SK-N-MC (cell line): ENCODE data around the gene UBE2L6.

Experiments used
- DNase-seq: peaks from one replicate; pipeline ENCODE4 v3.0.0-alpha.2; 2011; ENCODE audit warnings: low read depth, low spot score
- H3K27ac ChIP-seq: fragments of 200-600 bp; sonication (generic); 2 replicates; pipeline ENCODE4 v1.5.1; 2016; ENCODE audit warnings: mixed run types
- H3K36me3 ChIP-seq: fragments of 200-600 bp; sonication (generic); 2 replicates; pipeline ENCODE4 v1.6.1; 2017; ENCODE audit warnings: antibody characterized with exemption, low read length, mixed read lengths; ENCODE audit not compliant: insufficient read depth
- H3K4me3 ChIP-seq: fragments of 200-600 bp; sonication (generic); 2 replicates; pipeline ENCODE4 v1.5.1; 2016
- H3K9ac ChIP-seq: fragments of 200-600 bp; sonication (generic); 2 replicates; pipeline ENCODE4 v1.8.0; 2017; ENCODE audit warnings: mixed run types, mixed read lengths; ENCODE audit not compliant: insufficient read length
- H3K9me3 ChIP-seq: fragments of 200-600 bp; sonication (generic); 2 replicates; pipeline ENCODE4 v1.6.1; 2017; ENCODE audit warnings: low read depth, mild to moderate bottlenecking, antibody characterized with exemption, low read length, moderate library complexity, mixed read lengths
- EZH2 ChIP-seq: fragments of 200-600 bp; sonication (generic); IDR thresholded peaks from one replicate; pipeline ENCODE4 v1.6.1; 2017; ENCODE audit warnings: antibody characterized with exemption
- FOXP2 ChIP-seq: optimal IDR thresholded peaks from 2 replicates; pipeline ENCODE3; 2011; ENCODE audit warnings: mild to moderate bottlenecking, moderate library complexity; ENCODE audit not compliant: insufficient read depth; ENCODE audit errors: extremely low read length, control extremely low read depth
- POLR2AphosphoS5 ChIP-seq: IDR thresholded peaks from 2 replicates; pipeline ENCODE4 v1.6.1; 2012; ENCODE audit warnings: mild to moderate bottlenecking, low read depth, low read length, borderline replicate concordance

The UBE2L6 gene

GRCh38 chr11:57599381-57599780, 31.9 kb upstream of the UBE2L6 start:
- no peak overlapping the region for H3K27ac ChIP-seq
- TF ChIP-seq EZH2 (no peak), POLR2AphosphoS5 (no peak), FOXP2 (no peak)
- DNase-seq, result no peak
- no peaks in the 10 kb centered on the region for H3K9me3 ChIP-seq
- H3K36me3 ChIP-seq, result no peaks in the 10 kb centered on the region
- no peak overlapping the region for H3K4me3 ChIP-seq
- no peak overlapping the region for H3K9ac ChIP-seq

DNA sequence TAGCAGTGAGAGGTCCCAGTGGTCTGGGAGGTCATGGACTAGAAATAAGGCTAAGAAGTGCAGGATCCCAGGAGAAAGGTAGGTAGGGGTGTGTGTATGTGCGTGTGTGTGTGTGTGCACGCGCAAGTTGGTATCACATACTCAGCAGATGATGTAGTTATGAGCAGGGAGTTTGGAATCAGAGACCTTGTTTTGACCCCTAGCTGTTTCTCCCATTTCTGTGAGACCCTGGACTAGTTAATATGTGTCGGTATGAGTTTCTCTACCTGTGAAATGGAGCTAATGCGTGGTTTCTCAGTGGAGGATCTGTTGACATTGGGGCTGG, 31.3 kb upstream of the UBE2L6 start:
- peak overlapping the region; percentile 87 for H3K4me3 ChIP-seq
- DNase-seq, result no peak
- H3K36me3 ChIP-seq, result no peaks in the 10 kb centered on the region
- no peaks in the 10 kb centered on the region for H3K9me3 ChIP-seq
- TF ChIP-seq FOXP2, result no peak
- no peak for TF ChIP-seq EZH2
- no peak for TF ChIP-seq POLR2AphosphoS5
- no peak overlapping the region for H3K27ac ChIP-seq
- no peak overlapping the region for H3K9ac ChIP-seq

GRCh38 chr11:57597916-57598830, 30.7 kb upstream of the UBE2L6 start:
- Histone ChIP-seq H3K9me3 (no peaks in the 10 kb centered on the region), H3K9ac (peak overlapping the region; percentile 66), H3K4me3 (peak overlapping the region; percentile 87), H3K27ac (no peak overlapping the region), H3K36me3 (no peaks in the 10 kb centered on the region)
- TF ChIP-seq FOXP2 (no peak), POLR2AphosphoS5 (peak; percentile 56)
- no peak for DNase-seq

- no peak within 1 kb of the TSS for H3K27ac ChIP-seq
- peak within 1 kb of the TSS; percentile 87 for H3K4me3 ChIP-seq
These were observed 30.0 kb upstream of the UBE2L6 start, which contains the start of gene SERPING1 for GRCh38 chr11:57597461-57597915. Gene SERPING1 (plus strand): TSS chr11:57597685. CDS start chr11:57598271, 586 bp downstream.

GRCh38 chr11:57596266-57596885, 28.9 kb upstream of the UBE2L6 start:
- Histone ChIP-seq H3K4me3 (no peak overlapping the region), H3K9ac (no peak overlapping the region), H3K27ac (no peak overlapping the region), H3K9me3 (no peaks in the 10 kb centered on the region), H3K36me3 (no peaks in the 10 kb centered on the region)
- DNase-seq, result no peak
- TF ChIP-seq POLR2AphosphoS5 (no peak), FOXP2 (no peak), EZH2 (no peak)

More at GRCh38 chr11:57597461-57597915, 30.0 kb upstream of the UBE2L6 start, which contains the start of gene SERPING1:
- DNase-seq, result no peak
- TF ChIP-seq FOXP2, result no peak
- TF ChIP-seq POLR2AphosphoS5, result no peak
- no peak for TF ChIP-seq EZH2
- Histone ChIP-seq H3K9me3 (no peaks in the 10 kb centered on the region), H3K9ac (peak within 1 kb of the TSS; percentile 66), H3K36me3 (no peaks in the 10 kb centered on the region)

DNA sequence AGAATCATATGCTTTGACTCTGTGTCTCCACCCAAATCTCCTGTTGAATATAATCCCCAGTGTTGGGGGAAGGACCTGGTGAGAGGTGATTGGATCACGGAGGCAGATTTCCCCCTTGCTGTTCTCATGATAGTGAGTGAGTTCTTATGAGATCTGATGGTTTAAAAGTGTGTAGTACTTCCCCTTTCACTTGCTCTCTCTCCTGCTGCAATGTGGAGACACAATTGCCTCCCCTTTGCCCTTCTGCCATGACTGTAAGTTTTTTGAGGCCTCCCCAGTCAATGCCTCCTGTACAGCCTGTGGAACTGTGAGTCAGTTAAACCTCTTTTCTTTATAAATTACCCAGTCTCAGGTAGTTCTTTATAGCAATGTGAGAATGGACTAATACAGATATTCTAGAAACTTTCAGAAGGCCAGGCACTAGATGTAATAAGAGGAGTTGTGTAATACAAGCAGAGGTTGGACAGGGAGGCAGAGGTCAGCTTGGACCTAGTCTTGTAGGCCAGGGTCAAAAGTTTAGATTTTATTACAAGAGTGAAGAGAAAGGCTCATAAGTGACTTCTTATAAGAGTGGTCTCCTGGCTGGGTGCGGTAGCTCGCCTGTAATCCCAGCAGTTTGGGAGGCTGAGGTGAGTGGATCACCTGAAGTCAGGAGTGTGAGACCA, 20.7 kb upstream of the UBE2L6 start:
- H3K36me3 ChIP-seq, result no peaks in the 10 kb centered on the region
- H3K9me3 ChIP-seq, result no peaks in the 10 kb centered on the region
- DNase-seq, result no peak

GRCh38 chr11:57586711-57587245, 19.3 kb upstream of the UBE2L6 start:
- Histone ChIP-seq H3K9me3 (no peaks in the 10 kb centered on the region), H3K27ac (no peak overlapping the region), H3K9ac (no peak overlapping the region), H3K4me3 (no peak overlapping the region), H3K36me3 (no peaks in the 10 kb centered on the region)
- no peak for DNase-seq
- TF ChIP-seq FOXP2, result no peak
- TF ChIP-seq POLR2AphosphoS5, result no peak
- TF ChIP-seq EZH2, result no peak

More for the DNA sequence above, 20.7 kb upstream of the UBE2L6 start:
- Histone ChIP-seq H3K9ac (no peak overlapping the region), H3K27ac (no peak overlapping the region), H3K4me3 (no peak overlapping the region)
- TF ChIP-seq FOXP2 (no peak), EZH2 (no peak), POLR2AphosphoS5 (no peak)

GRCh38 chr11:57585301-57585700, 17.8 kb upstream of the UBE2L6 start:
- no peak for TF ChIP-seq POLR2AphosphoS5
- TF ChIP-seq EZH2, result no peak
- TF ChIP-seq FOXP2, result no peak
- Histone ChIP-seq H3K36me3 (no peaks in the 10 kb centered on the region), H3K27ac (no peak overlapping the region), H3K4me3 (no peak overlapping the region), H3K9me3 (no peaks in the 10 kb centered on the region), H3K9ac (no peak overlapping the region)
- DNase-seq, result no peak

- DNase-seq, result no peak
- Histone ChIP-seq H3K9me3 (no peaks in the 10 kb centered on the region), H3K4me3 (no peak overlapping the region), H3K27ac (no peak overlapping the region), H3K36me3 (no peaks in the 10 kb centered on the region), H3K9ac (no peak overlapping the region)
- TF ChIP-seq POLR2AphosphoS5 (no peak), EZH2 (no peak), FOXP2 (no peak)
These were observed 16.9 kb upstream of the UBE2L6 start for GRCh38 chr11:57584341-57584740.
